ENCODE data around the gene TMEM9. TPM values are rescaled to one million over a fixed set of nuclear protein-coding genes. Genes with fewer than 3 reads are reported as not detected.

Gene TMEM9
- total and polyA plus RNA-seq, 2 donors (not counting 3 experiments of a cell fraction or from before 2014, with no cell fraction given) = 39.3 to 96.1 TPM

- POLR2A ChIA-PET = interaction anchor here (0.6 kb wide), 1 partner anchor 24 kb away, joined by 3 read pairs; no protein-coding TSS in a partner anchor
- Histone ChIP-seq H3K36me3 (ENCODE audit: control insufficient read depth in 2 of 2, extremely low read depth in 1 of 2, insufficient read depth in 2 of 2, low read length in 2 of 2) (no peaks in the 10 kb centered on the region), H3K27ac (ENCODE audit: insufficient read depth, low read depth, low read length) (no peak within 1 kb of the TSS), H3K4me3 (replicated peaks in 1 of 3; ENCODE audit: insufficient read depth in 1 of 3, low read depth in 1 of 3, low read length in 3 of 3) (no peak within 1 kb of the TSS), H2AFZ (ENCODE audit: low read depth, low read length) (no peak within 1 kb of the TSS), H3K4me1 (ENCODE audit: control insufficient read depth, extremely low read depth, insufficient read depth, low read length) (no peaks in the 10 kb centered on the region), H4K20me1 (replicated peaks; ENCODE audit: control insufficient read depth, extremely low read depth, insufficient read depth, low read length) (no peaks in the 10 kb centered on the region), H3K9me3 (replicated peaks; ENCODE audit: control insufficient read depth, insufficient read depth, low read length) (no peaks in the 10 kb centered on the region), H3K79me2 (ENCODE audit: control insufficient read depth, insufficient read depth, low read length) (no peaks in the 10 kb centered on the region), H3K4me2 (ENCODE audit: insufficient read depth, low read length) (no peak within 1 kb of the TSS), H3K27me3 (ENCODE audit: control insufficient read depth in 2 of 2, insufficient read depth in 2 of 2, low read length in 2 of 2) (peaks cover 20 to 30% of the 10 kb centered on the region in 2 experiments), H3K9me1 (replicated peaks; ENCODE audit: control insufficient read depth, extremely low read depth, insufficient read depth, low read length) (no peaks in the 10 kb centered on the region), H3K9ac (replicated peaks; ENCODE audit: extremely low read depth, insufficient read depth, low read length) (no peak within 1 kb of the TSS)
- intact Hi-C loops (cut with micrococcal nuclease) (loop anchor here (5.0 to 10.0 kb wide), 4 partner anchors 70 to 557 kb away; partner anchors contain the start of genes INAVA and KIF14), dilution Hi-C loops (cut with MboI; ENCODE audit: extremely low pct_ligation_motif_present, low sequenced_read_pairs) (no loop called here)
- no peak for TF ChIP-seq MAX (IDR thresholded peaks at IDR 0.05; ENCODE audit: insufficient read depth, insufficient read length)
- TF ChIP-seq POLR2A (IDR thresholded peaks at IDR 0.05; ENCODE audit: low read depth, low read length) = no peak
- no peak for TF ChIP-seq CTCF (IDR thresholded peaks at IDR 0.05; ENCODE audit: extremely low read depth in 1 of 2, insufficient read depth in 1 of 2, low read depth in 1 of 2, low read length in 2 of 2)
- TF ChIP-seq MYC (IDR thresholded peaks at IDR 0.05; ENCODE audit: low read depth, low read length) = no peak
- no peak for TF ChIP-seq FOS (IDR thresholded peaks at IDR 0.05; ENCODE audit: borderline replicate concordance, insufficient read depth, low read length)
- no peak for TF ChIP-seq GATA2 (IDR thresholded peaks at IDR 0.05; ENCODE audit: insufficient read depth, insufficient read length, low read depth, low read length)
- no peak for TF ChIP-seq EZH2 (IDR thresholded peaks at IDR 0.05; ENCODE audit: borderline replicate concordance, low read depth, low read length, severe bottlenecking)
- no peak for TF ChIP-seq POLR2AphosphoS5 (IDR thresholded peaks at IDR 0.05; ENCODE audit: insufficient read depth, low read depth, low read length)
- TF ChIP-seq JUN (IDR thresholded peaks at IDR 0.05; ENCODE audit: borderline replicate concordance, insufficient read depth, insufficient read length, low read depth) = no peak
- FAIRE-seq (no peak), DNase-seq (ENCODE audit: low read depth, low spot score) (no peak)
- CTCF ChIA-PET = interaction anchor here (1.5 to 1.9 kb wide), 2 partner anchors 26 to 33 kb away, joined by 5 to 10 read pairs; no protein-coding TSS in a partner anchor
- no TSS peak for BruUV-seq (replicated peaks)
Measured at GRCh38 chr1:201112173-201112731, 42.0 kb downstream of the TMEM9 start, which contains the start of gene CACNA1S. Gene CACNA1S (minus strand): TSS chr1:201112426. CDS start chr1:201112339, 87 bp downstream.
